GM19023 (cell line): ENCODE measurements around the gene TRIOBP.

ENCODE experiments used
- ATAC-seq: cut with Tn5 transposase; IDR thresholded peaks from one replicate; pipeline ENCODE4 v1.9.1; 2021; ENCODE audit warnings: mild to moderate bottlenecking, moderate library complexity; ENCODE audit not compliant: unreplicated experiment

The TRIOBP gene

GRCh38 chr22:37746366-37747079 is 49.7 kb downstream of the TRIOBP start:
- ATAC-seq: peak; percentile 21

- no peak for ATAC-seq
Observed at GRCh38 chr22:37747080-37747714, 50.3 kb downstream of the TRIOBP start.

GRCh38 chr22:37747715-37748100 is 50.9 kb downstream of the TRIOBP start:
- no peak for ATAC-seq

GRCh38 chr22:37748659-37749058 is 51.8 kb downstream of the TRIOBP start:
- no peak for ATAC-seq

GRCh38 chr22:37749226-37749625 is 52.4 kb downstream of the TRIOBP start:
- ATAC-seq: no peak

- no peak for ATAC-seq
Observed at GRCh38 chr22:37749831-37750595, 53.2 kb downstream of the TRIOBP start.

GRCh38 chr22:37750596-37751162 is 53.8 kb downstream of the TRIOBP start:
- no peak for ATAC-seq

- no peak for ATAC-seq
Observed at GRCh38 chr22:37751449-37752188, 54.8 kb downstream of the TRIOBP start.

GRCh38 chr22:37752189-37753087 is 55.6 kb downstream of the TRIOBP start:
- ATAC-seq: no peak

- no peak for ATAC-seq
Observed at GRCh38 chr22:37753746-37754145, 56.9 kb downstream of the TRIOBP start.

- ATAC-seq: no peak
Observed at GRCh38 chr22:37757663-37758062, 60.8 kb downstream of the TRIOBP start.

- ATAC-seq: no peak
Observed at GRCh38 chr22:37758694-37759093, 61.8 kb downstream of the TRIOBP start.

- no peak for ATAC-seq
Observed at GRCh38 chr22:37759281-37759680, 62.4 kb downstream of the TRIOBP start.

GRCh38 chr22:37760152-37760551 is 63.3 kb downstream of the TRIOBP start:
- ATAC-seq: no peak

GRCh38 chr22:37762389-37762836 is 65.6 kb downstream of the TRIOBP start:
- ATAC-seq: no peak

GRCh38 chr22:37763012-37763411 is 66.2 kb downstream of the TRIOBP start:
- ATAC-seq: no peak

GRCh38 chr22:37763652-37764051 is 66.8 kb downstream of the TRIOBP start:
- ATAC-seq: no peak

GRCh38 chr22:37764622-37765021 is 67.8 kb downstream of the TRIOBP start:
- no peak for ATAC-seq

- no peak for ATAC-seq
Observed at GRCh38 chr22:37765498-37765897, 68.7 kb downstream of the TRIOBP start.
